Epithelial cell of umbilical artery (primary cell): ENCODE measurements around the gene NFIL3. TPM values are rescaled to one million over a fixed set of nuclear protein-coding genes. Genes with fewer than 3 reads are reported as not detected.

Source experiments
- total RNA-seq: library from RNA; depleted of rRNA; stranded (reverse); fragments of >200 nt; gene quantifications from 2 replicates; pipeline ENCODE4 v1.2.3, GENCODE V29; 2014

Gene NFIL3, protein sequence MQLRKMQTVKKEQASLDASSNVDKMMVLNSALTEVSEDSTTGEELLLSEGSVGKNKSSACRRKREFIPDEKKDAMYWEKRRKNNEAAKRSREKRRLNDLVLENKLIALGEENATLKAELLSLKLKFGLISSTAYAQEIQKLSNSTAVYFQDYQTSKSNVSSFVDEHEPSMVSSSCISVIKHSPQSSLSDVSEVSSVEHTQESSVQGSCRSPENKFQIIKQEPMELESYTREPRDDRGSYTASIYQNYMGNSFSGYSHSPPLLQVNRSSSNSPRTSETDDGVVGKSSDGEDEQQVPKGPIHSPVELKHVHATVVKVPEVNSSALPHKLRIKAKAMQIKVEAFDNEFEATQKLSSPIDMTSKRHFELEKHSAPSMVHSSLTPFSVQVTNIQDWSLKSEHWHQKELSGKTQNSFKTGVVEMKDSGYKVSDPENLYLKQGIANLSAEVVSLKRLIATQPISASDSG
- 3.3 and 3.9 TPM in 2 replicates for total RNA-seq

DNA sequence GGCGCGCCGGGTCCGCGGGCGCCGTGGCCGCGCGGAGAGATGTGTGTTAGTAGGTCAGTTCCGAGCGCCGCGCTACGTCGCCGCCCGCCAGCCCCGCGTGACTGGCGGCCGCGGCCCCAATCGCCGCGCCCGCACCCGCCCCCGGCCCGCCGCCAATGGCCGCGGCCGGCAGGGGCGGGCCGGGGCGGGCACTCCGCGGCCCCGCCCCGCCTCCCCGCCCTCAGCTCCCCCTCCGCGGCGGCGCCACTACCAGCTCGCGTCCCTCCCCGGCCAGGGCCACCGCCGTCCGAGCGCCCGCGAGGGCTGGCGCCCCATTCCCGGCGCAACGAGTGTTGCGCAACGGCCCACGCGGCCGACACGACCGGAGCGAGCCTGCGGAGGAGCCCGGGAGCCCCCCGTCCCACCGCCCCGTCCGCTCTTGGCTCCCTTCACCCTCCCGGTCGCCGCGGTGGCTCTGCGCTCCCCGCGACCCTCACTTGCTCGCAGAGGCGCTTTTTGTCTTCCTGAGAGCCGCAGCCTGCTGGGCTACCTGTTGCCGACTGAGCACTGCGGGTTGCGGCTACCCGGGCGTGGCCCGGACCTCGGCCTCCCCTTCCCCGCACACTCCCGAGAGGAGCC, at the start of gene NFIL3:
NFIL3 (minus strand) TSS at position 48 of the 618 bp plus-strand sequence. CDS start 13,098 bp downstream, outside the sequence.

DNA sequence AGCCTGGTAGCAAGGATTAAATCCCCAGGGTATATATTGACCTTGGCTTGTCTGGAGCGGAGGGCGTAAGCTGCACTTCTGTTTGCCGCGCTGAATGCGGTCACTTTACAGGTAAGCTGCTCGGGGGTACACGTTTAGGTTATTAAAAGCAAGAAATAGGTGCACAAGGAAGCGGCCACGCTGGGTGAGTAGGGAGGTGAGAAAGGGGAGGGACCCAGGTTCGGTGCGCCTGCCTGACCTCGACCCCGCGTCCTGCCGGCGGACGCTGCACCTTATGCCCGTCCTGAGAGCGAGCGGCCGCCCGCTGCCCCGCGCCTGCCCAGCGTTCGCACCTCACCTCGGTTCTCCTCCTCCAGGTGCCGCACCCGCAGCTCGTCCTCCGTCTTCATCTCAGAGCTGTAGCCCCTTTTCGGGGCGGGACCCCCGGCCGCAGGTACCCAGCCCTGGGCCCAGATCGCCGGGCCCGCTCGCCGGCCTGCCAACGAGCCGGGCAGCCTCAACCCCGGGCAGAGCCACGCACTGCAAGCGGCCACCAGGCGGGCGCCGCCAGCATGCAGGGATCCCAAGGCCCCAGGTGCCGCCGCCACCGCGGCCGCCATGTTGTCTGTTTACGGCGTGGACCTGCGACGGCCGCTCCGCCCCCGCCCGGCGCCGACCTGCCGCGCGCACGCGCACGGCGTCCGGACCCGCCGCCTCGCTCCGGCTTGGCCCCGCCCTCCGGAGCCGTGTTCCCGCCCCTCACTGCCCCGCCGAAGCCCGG, 62.2 kb downstream of the NFIL3 start, which contains the start of gene AUH:
AUH (minus strand) TSS at position 628 of the 760 bp plus-strand sequence; CDS start at position 599, 29 bp downstream.

Other genes with a start within 250 kb of the NFIL3 start
- 9.1 and 12.2 TPM in 2 replicates for gene AUH, start 61.9 kb downstream of the NFIL3 start, total RNA-seq